HG02884 (cell line): Measurements from ENCODE around the gene MT1A.
"Not testable (repeated sequence)": the region's sequence is repeated elsewhere in the genome, so short reads cannot be mapped to it uniquely, and the experiment has no call there.

Source experiments
- ATAC-seq: cut with Tn5 transposase; IDR thresholded peaks from one replicate; pipeline ENCODE4 v1.9.1; 2021; ENCODE audit warnings: mild to moderate bottlenecking, moderate library complexity; ENCODE audit not compliant: unreplicated experiment

The MT1A gene

GRCh38 chr16:56652600-56652999 lies 14.1 kb downstream of the MT1A start:
- no peak for ATAC-seq

GRCh38 chr16:56653218-56653617 lies 14.8 kb downstream of the MT1A start:
- ATAC-seq, result no peak

GRCh38 chr16:56657555-56658326 lies 19.3 kb downstream of the MT1A start, which contains the start of gene MT1F:
Gene MT1F, plus strand, starts transcription at chr16:56657959. Its CDS starts 100 bp downstream, at chr16:56658059.
- ATAC-seq, result no peak

GRCh38 chr16:56658327-56658875 lies 19.9 kb downstream of the MT1A start:
- no peak for ATAC-seq

GRCh38 chr16:56662357-56663354 lies 24.2 kb downstream of the MT1A start:
- no peak for ATAC-seq

- no peak for ATAC-seq
These were observed 26.0 kb downstream of the MT1A start for GRCh38 chr16:56664506-56664905.

- not testable (repeated sequence) for ATAC-seq
These were observed 27.1 kb downstream of the MT1A start for GRCh38 chr16:56665286-56666261.

- ATAC-seq, result no peak
These were observed 29.4 kb downstream of the MT1A start, which contains the start of gene MT1G for GRCh38 chr16:56667581-56668571. Gene MT1G, minus strand, starts transcription at chr16:56668065. Its CDS starts 72 bp downstream, at chr16:56667993.

GRCh38 chr16:56669005-56669839 lies 30.8 kb downstream of the MT1A start, which contains the start of gene MT1H:
Gene MT1H, plus strand, starts transcription at chr16:56669814. Its CDS starts 71 bp downstream, at chr16:56669885.
- no peak for ATAC-seq

- ATAC-seq, result no peak
These were observed 31.6 kb downstream of the MT1A start for GRCh38 chr16:56669840-56670619.

GRCh38 chr16:56670620-56670934 lies 32.1 kb downstream of the MT1A start:
- no peak for ATAC-seq

- not testable (repeated sequence) for ATAC-seq
These were observed 33.2 kb downstream of the MT1A start for GRCh38 chr16:56671691-56672090.

- ATAC-seq, result not testable (repeated sequence)
These were observed 33.7 kb downstream of the MT1A start for GRCh38 chr16:56672171-56672570.

GRCh38 chr16:56672761-56673536 lies 34.5 kb downstream of the MT1A start:
- ATAC-seq, result no peak

GRCh38 chr16:56673921-56674320 lies 35.5 kb downstream of the MT1A start:
- ATAC-seq, result no peak

- not testable (repeated sequence) for ATAC-seq
These were observed 36.1 kb downstream of the MT1A start for GRCh38 chr16:56674570-56674969.
